Mammary epithelial cell (primary cell): ENCODE data around the gene SLC16A14.

Experiments
- EZH2 ChIP-seq: IDR thresholded peaks from 2 replicates; pipeline ENCODE4 v1.6.1; 2012; ENCODE audit warnings: low read length, inconsistent platforms, borderline replicate concordance
- TF ChIP-seq, protein P1 (sequence below), 2 donors: IDR thresholded peaks in 1 of 2; conservative IDR thresholded peaks in 1 of 2; 2 replicates each; pipeline ENCODE4 v1.5.1; 2011 to 2012; ENCODE audit warnings: inconsistent platforms in 2 of 2, low read length in 2 of 2, mild to moderate bottlenecking in 2 of 2, control low read depth in 1 of 2, low read depth in 1 of 2; ENCODE audit not compliant: insufficient read depth in 1 of 2; ENCODE audit errors: extremely low read depth in 1 of 2

DNA sequence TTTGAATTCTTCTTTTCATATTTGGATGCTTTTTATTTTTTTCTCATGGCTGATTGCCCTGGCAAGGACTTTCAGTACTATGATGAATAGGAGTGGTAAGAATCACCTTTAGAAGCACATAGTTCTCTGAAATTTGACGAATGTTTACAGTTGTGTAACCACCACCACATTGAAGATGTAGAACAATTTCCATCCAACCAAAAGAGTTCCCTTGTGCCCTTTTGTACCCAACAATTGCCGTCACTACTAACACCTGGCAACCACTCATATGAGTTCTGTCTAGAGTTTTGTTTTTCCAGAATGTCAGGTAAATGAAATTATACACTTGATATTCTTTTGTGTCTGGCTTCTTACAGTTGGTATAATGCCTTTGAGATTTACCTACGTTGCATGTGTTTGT lies 28.7 kb upstream of the SLC16A14 start:
- TF ChIP-seq, protein P1, sequence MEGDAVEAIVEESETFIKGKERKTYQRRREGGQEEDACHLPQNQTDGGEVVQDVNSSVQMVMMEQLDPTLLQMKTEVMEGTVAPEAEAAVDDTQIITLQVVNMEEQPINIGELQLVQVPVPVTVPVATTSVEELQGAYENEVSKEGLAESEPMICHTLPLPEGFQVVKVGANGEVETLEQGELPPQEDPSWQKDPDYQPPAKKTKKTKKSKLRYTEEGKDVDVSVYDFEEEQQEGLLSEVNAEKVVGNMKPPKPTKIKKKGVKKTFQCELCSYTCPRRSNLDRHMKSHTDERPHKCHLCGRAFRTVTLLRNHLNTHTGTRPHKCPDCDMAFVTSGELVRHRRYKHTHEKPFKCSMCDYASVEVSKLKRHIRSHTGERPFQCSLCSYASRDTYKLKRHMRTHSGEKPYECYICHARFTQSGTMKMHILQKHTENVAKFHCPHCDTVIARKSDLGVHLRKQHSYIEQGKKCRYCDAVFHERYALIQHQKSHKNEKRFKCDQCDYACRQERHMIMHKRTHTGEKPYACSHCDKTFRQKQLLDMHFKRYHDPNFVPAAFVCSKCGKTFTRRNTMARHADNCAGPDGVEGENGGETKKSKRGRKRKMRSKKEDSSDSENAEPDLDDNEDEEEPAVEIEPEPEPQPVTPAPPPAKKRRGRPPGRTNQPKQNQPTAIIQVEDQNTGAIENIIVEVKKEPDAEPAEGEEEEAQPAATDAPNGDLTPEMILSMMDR (conservative IDR thresholded peaks at IDR 0.05 in 1 of 2, IDR thresholded peaks at IDR 0.05 in 1 of 2; ENCODE audit: extremely low read depth in 1 of 2, insufficient read depth in 1 of 2, low read depth in 1 of 2, low read length in 2 of 2): no peak
- no peak for TF ChIP-seq EZH2
